Endodermal cell (in vitro differentiated cells): ENCODE results near the gene TPPP. TPM values are rescaled to one million over a fixed set of nuclear protein-coding genes. Genes with fewer than 3 reads are reported as not detected.
"Not testable (repeated sequence)": the region's sequence is repeated elsewhere in the genome, so short reads cannot be mapped to it uniquely, and the experiment has no call there.

Experiments used
- DNase-seq: peaks from one replicate; pipeline ENCODE4 v3.0.0-alpha.2; 2017
- H3K27ac ChIP-seq: 2 replicates; pipeline ENCODE4 v1.5.1; 2013; ENCODE audit warnings: mild to moderate bottlenecking, low read depth, low read length, moderate library complexity
- H3K27me3 ChIP-seq: 2 replicates; pipeline ENCODE4 v1.6.1; 2013; ENCODE audit warnings: mild to moderate bottlenecking, low read length, moderate library complexity; ENCODE audit not compliant: insufficient read depth, control insufficient read depth, poor library complexity, severe bottlenecking
- H3K36me3 ChIP-seq: 2 replicates; pipeline ENCODE4 v1.7.0; 2013; ENCODE audit warnings: mild to moderate bottlenecking, low read length, moderate library complexity; ENCODE audit not compliant: control insufficient read depth, insufficient read depth
- H3K4me1 ChIP-seq: one replicate; pipeline ENCODE4 v1.7.0; 2013; ENCODE audit warnings: low read length; ENCODE audit not compliant: control insufficient read depth, insufficient read depth
- H3K4me3 ChIP-seq: 2 replicates; pipeline ENCODE4 v1.5.1; 2013; ENCODE audit warnings: mild to moderate bottlenecking, low read length, moderate library complexity
- H3K9ac ChIP-seq: 2 replicates; pipeline ENCODE4 v1.6.1; 2013; ENCODE audit warnings: mild to moderate bottlenecking, low read length, moderate library complexity; ENCODE audit not compliant: poor library complexity, severe bottlenecking; ENCODE audit errors: extremely low read depth
- H3K9me3 ChIP-seq: 2 replicates; pipeline ENCODE4 v1.6.1; 2013; ENCODE audit warnings: mild to moderate bottlenecking, low read length, moderate library complexity; ENCODE audit not compliant: control insufficient read depth
- H3K27ac Mint-ChIP-seq: 2 replicates; pipeline ENCODE4 v1.8.0; 2020; ENCODE audit warnings: mixed read lengths
- H3K27me3 Mint-ChIP-seq: 2 replicates; pipeline ENCODE4 v1.8.0; 2021; ENCODE audit warnings: mild to moderate bottlenecking, mixed read lengths; ENCODE audit not compliant: insufficient read depth
- H3K36me3 Mint-ChIP-seq: 2 replicates; pipeline ENCODE4 v1.8.0; 2020; ENCODE audit warnings: low read depth, mixed read lengths
- H3K4me1 Mint-ChIP-seq: 2 replicates; pipeline ENCODE4 v1.8.0; 2020; ENCODE audit warnings: mixed read lengths
- H3K4me3 Mint-ChIP-seq: 2 replicates; pipeline ENCODE4 v1.8.0; 2020; ENCODE audit warnings: mild to moderate bottlenecking, moderate library complexity, mixed read lengths
- H3K9me3 Mint-ChIP-seq: 2 replicates; pipeline ENCODE4 v1.8.0; 2020; ENCODE audit warnings: mild to moderate bottlenecking, mixed read lengths
- WGBS, 2 experiments: methylation state at CpG; one replicate each; pipeline versions ENCODE4 v1.1.5 to v1.1.7; 2013; ENCODE audit warnings: missing lambda C conversion rate in 2 of 2, mixed read lengths in 1 of 2; ENCODE audit not compliant: insufficient coverage in 1 of 2, insufficient read length in 1 of 2; 5-methylcytosine and 5-hydroxymethylcytosine counted together
- long read RNA-seq, 4 experiments: library from polyadenylated mRNA in 2 of 4; library from RNA in 1 of 4; library from capped mRNA in 1 of 4; stranded (forward) in 3 of 4; unstranded in 1 of 4; transcript quantifications; one replicate each; pipeline ENCODE4 v2.0.0, GENCODE V29; 2020 to 2021; ENCODE audit warnings: inconsistent platforms in 1 of 4
- polyA plus RNA-seq, 2 experiments: library from polyadenylated mRNA; stranded (reverse); fragments of 50-300 nt; gene quantifications; one replicate each; pipeline ENCODE4 v1.2.3, GENCODE V29; 2013
- total RNA-seq, 2 donors: library from RNA; stranded (reverse); fragmentation: NEBNext Ultra II Directional in 1 of 2; extraction: Animal tissue kit (Norgen Biotek cat#: 25700) in 1 of 2; gene quantifications; 2 replicates in 1 of 2; 3 replicates in 1 of 2; pipeline ENCODE4 v1.2.1, GENCODE V29; 2021

Gene TPPP
- total RNA-seq = under 1 TPM; 0.22 to 0.70 TPM
- polyA plus RNA-seq (2013, experiment 1 of 2) = 2.0 TPM
- 1.5 TPM for polyA plus RNA-seq (2013, experiment 2 of 2)
- long read RNA-seq, experiment 1 = 0 reads
- long read RNA-seq, experiment 2 = 0 reads
- long read RNA-seq, experiment 3, full-length matches to known transcripts = 3 of 4 reads
- long read RNA-seq, experiment 3, partial matches to known transcripts = 0 of 4 reads
- long read RNA-seq, experiment 3, other reads (novel, unspliced or antisense) = 1 of 4 reads
- long read RNA-seq, experiment 4 = 0 reads

GRCh38 chr5:693271-694041 lies at the start of gene TPPP:
TPPP (minus strand) TSS chr5:693352; CDS start chr5:678060, 15,292 bp downstream.
- not testable (repeated sequence) for H3K4me1 ChIP-seq, H3K9ac ChIP-seq, H3K4me3 ChIP-seq, H3K9me3 Mint-ChIP-seq, H3K4me3 Mint-ChIP-seq, H3K9me3 ChIP-seq, H3K27ac Mint-ChIP-seq, H3K36me3 Mint-ChIP-seq, H3K4me1 Mint-ChIP-seq, H3K36me3 ChIP-seq, H3K27ac ChIP-seq
- peaks cover 24% of the 10 kb centered on the region for H3K27me3 ChIP-seq
- whole genome bisulfite sequencing, 2 experiments = 0% methylated on average over 72 of the region's 109 CpGs; no CpG with 5 or more reads in 1 of the 2 experiments
- peaks cover 23% of the 10 kb centered on the region for H3K27me3 Mint-ChIP-seq
- peak; percentile 90 for DNase-seq

GRCh38 chr5:742276-742675 lies 49.1 kb upstream of the TPPP start:
- not testable (repeated sequence) for H3K4me1 Mint-ChIP-seq, H3K27me3 Mint-ChIP-seq, H3K9ac ChIP-seq, DNase-seq, H3K4me3 ChIP-seq, H3K27ac Mint-ChIP-seq, H3K36me3 ChIP-seq, H3K4me3 Mint-ChIP-seq, H3K36me3 Mint-ChIP-seq, H3K4me1 ChIP-seq, H3K27ac ChIP-seq, H3K9me3 Mint-ChIP-seq, H3K27me3 ChIP-seq, H3K9me3 ChIP-seq
- WGBS, 2 experiments = 92 to 100% methylated on average over 3 to 6 of the region's 6 CpGs

GRCh38 chr5:734145-734544 lies 41.0 kb upstream of the TPPP start:
- peaks cover 29% of the 10 kb centered on the region for H3K27me3 Mint-ChIP-seq
- WGBS, 2 experiments = no CpG with 5 or more reads among the region's 1 CpG
- H3K36me3 ChIP-seq, H3K4me1 Mint-ChIP-seq, H3K27me3 ChIP-seq, H3K9me3 ChIP-seq, H3K4me1 ChIP-seq, H3K4me3 Mint-ChIP-seq, H3K36me3 Mint-ChIP-seq, H3K4me3 ChIP-seq, H3K27ac ChIP-seq, H3K9ac ChIP-seq, DNase-seq, H3K27ac Mint-ChIP-seq, H3K9me3 Mint-ChIP-seq: not testable (repeated sequence)

- H3K27me3 Mint-ChIP-seq = peaks cover 26% of the 10 kb centered on the region
- H3K27ac ChIP-seq, H3K27ac Mint-ChIP-seq, H3K4me1 Mint-ChIP-seq, H3K27me3 ChIP-seq, H3K36me3 Mint-ChIP-seq, H3K4me3 Mint-ChIP-seq, H3K36me3 ChIP-seq, H3K9me3 ChIP-seq, H3K9me3 Mint-ChIP-seq, H3K4me1 ChIP-seq, DNase-seq, H3K9ac ChIP-seq, H3K4me3 ChIP-seq: not testable (repeated sequence)
- 86 to 87% methylated on average over 5 to 7 of the region's 10 CpGs for WGBS, 2 experiments
These were observed 39.8 kb upstream of the TPPP start for GRCh38 chr5:732754-733454.

GRCh38 chr5:729225-729624 lies 36.1 kb upstream of the TPPP start:
- H3K4me1 ChIP-seq, H3K27me3 ChIP-seq, H3K27ac ChIP-seq, H3K4me3 Mint-ChIP-seq, H3K4me3 ChIP-seq, H3K9me3 ChIP-seq, DNase-seq, H3K36me3 Mint-ChIP-seq, H3K9ac ChIP-seq, H3K4me1 Mint-ChIP-seq, H3K27ac Mint-ChIP-seq, H3K9me3 Mint-ChIP-seq, H3K36me3 ChIP-seq: not testable (repeated sequence)
- 88% methylated on average over 1 of the region's 7 CpGs; no CpG with 5 or more reads in 1 of the 2 experiments for WGBS, 2 experiments
- peaks cover 15% of the 10 kb centered on the region for H3K27me3 Mint-ChIP-seq
